Non-pigmented ciliary epithelial cell (primary cell): Measurements from ENCODE around the gene CMTM4.
"Not testable (repeated sequence)": the region's sequence is repeated elsewhere in the genome, so short reads cannot be mapped to it uniquely, and the experiment has no call there.

Experiments
- DNase-seq: peaks from one replicate; pipeline ENCODE4 v3.0.0-alpha.2; 2010; ENCODE audit warnings: low read depth

CMTM4 gene

GRCh38 chr16:66592814-66593213 is 103.7 kb downstream of the CMTM4 start:
- DNase-seq = no peak

DNA sequence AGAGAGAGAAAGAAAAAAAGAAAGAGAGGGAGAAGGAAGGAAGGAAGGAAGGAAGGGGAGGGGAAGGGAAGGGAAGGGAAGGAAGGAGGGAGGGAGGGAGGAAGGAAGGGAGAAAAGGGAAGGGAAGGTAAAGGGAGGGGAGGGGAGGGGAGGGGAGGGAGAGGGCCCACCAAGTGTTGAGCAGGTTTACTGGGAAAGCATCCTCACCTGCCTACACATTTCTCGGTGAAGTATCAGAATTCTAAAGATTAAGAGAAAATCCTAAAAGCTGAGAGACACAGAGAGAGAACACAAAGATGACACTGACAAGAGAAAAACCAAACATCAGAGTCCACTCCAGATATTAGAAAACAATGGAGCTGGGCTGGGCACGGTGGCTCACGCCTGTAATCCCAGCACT is 104.3 kb downstream of the CMTM4 start:
- DNase-seq = no peak

DNA sequence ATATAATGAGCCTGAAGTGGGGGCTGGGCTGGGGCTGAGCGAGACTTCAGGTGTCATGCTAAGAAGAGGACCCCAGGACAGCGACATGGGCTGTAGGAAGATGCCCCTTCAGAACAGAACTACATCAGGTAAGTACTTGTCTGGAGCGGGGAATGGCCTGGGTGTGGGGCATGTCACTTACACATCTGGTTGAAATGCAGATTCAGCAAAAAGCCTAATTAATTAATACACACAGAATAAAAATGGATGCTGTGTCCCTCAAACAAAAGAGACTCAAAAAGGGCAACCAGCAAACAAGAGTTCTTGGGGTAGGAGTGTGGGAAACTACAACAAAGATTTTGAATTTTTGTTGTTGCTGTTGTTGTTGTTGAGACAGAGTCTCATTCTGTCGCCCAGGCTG is 105.5 kb downstream of the CMTM4 start:
- DNase-seq = no peak

GRCh38 chr16:66590322-66590721 is 106.2 kb downstream of the CMTM4 start:
- DNase-seq = no peak

- DNase-seq = no peak
These were observed 107.4 kb downstream of the CMTM4 start for GRCh38 chr16:66588981-66589713.

- no peak for DNase-seq
These were observed 108.5 kb downstream of the CMTM4 start for GRCh38 chr16:66587881-66588600.

GRCh38 chr16:66585481-66586239 is 110.9 kb downstream of the CMTM4 start:
- DNase-seq = no peak

DNA sequence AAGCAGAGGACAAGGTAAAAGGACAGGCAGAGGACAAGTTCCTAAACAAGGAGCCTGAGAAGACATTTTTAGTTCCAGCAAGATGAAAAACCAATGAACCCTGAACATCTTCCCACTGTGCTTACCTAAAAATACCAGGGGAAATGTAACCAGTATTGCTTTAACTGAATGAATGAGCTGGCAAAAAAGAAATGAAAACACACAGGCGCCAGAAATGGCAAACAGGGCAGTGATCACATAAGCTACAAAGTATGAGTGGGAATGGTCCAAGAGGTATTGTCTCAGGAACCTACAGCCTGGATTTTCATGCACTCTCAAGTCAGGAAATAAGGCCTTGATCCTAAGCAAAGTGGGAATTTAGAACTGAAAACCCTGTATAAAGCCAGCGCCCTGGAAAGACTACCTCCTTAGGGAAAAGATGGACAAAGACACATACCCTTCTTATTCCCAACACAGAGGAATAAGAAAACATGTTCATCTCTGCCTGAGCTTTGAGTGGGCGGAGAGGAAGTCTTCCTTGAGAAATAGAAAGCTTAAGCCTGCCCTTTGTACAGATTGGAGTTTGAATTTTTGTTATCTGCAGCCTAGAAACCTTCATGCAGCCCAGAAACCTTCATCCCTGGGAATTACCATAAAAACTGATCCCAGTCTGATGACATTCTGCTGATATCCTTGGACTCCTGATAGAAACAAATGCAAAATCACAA is 115.1 kb downstream of the CMTM4 start:
- no peak for DNase-seq

- DNase-seq = no peak
These were observed 115.8 kb downstream of the CMTM4 start for GRCh38 chr16:66580605-66581209.

DNA sequence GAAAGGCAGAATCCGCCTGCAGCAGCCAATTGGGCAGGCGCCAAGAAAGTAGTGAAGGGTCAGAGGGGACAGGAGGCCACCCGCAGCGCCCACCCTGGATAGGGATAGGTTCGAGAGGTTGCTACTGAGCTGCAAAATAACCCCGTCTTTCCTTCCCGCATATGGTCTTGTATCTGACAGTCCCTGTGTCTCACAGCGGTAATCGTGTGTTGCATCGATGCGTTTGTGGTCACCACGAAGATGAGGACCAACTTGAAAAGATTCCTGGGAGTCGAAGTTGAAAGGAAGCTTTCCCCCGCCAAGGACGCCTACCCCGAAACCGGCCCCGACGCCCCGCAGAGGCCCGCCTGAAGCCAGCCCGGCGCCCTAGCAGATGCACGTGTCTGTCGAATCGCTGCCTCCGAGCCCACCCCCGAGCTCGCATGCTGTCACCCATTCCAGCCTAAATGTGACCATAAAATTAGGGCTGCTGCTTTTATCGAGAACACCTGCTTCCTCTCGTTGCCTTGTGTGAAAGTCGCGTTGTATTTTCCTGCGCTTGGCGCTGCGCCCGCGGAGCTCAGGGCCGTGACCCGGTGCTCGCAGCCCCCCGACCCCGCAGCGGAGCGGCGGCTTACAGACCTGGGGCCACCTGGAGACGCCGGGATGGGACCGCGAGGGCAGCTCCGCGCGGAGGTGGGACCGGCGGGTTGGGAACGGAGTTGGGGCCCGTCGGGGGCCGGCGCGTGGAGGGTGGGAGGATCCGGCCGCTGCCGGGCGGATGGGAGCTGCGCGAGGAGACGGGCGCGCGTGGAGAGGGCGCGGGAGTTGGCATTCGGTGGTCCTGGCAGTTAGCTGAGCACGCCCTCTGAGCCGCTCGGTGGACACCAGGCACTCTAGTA is 117.7 kb downstream of the CMTM4 start, which contains the start of gene CMTM2:
Gene CMTM2, plus strand, starts transcription at position 813 of the 881 bp plus-strand sequence. CDS start 145 bp downstream, outside the sequence.
- DNase-seq = no peak

GRCh38 chr16:66576296-66576695 is 120.2 kb downstream of the CMTM4 start:
- no peak for DNase-seq

- no peak for DNase-seq
These were observed 121.5 kb downstream of the CMTM4 start for GRCh38 chr16:66575060-66575459.

DNA sequence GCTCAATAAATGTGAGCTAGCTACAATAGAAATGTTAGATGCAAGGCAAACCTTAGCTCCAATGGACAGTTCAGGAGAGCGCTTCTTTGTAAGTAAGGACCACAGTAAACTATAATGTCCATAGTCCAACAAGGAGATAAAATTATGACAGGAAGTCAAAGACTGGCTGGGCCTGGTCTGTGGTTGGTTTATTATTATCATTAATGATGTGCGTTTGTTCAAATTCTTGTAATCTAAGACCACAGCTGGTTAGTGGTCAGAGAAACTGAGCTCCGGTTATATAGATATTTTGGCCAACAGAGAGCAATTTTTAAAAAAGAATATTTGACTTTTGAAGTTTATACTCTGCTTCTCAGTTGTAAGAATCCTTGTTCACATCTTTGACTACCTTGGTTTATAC is 122.0 kb downstream of the CMTM4 start:
- no peak for DNase-seq

DNA sequence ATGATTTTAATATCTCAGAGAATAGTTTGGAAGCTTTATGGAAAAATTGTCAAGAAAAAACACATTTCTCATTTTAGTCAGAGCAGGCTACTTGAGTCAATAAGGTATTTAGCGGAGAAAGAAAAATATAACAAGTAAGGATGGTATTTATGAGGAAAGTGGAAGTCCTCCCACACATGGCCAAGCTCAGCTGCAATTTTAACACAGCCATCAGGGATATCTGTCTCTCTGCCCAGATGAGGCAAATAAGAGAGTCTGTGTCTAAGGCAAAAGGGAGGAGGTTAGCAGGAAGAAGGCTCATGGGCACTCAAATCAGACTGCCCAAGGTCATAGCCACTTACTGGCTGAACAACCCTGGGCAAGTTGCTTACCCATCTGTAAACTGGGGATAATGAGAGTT is 122.5 kb downstream of the CMTM4 start:
- DNase-seq = no peak

DNA sequence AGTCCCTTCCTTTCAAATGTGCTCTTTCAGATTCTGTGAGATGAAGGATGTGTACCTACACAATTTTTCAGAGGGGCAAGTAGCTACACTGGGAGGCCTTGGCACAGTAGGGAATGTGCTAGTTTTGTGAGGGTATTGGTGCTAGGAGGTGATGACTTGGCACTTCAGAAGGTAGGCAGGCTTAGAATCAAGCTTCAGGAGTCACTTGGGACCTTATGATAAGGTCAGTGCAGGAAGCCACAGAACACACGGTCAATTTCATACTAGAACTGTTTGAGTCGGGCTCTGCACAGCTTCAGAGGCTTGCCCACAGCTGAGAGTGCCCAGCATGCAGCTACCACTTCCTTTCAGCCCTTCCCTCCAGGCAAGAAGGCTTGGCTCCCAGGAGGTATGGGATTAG is 124.2 kb downstream of the CMTM4 start:
- DNase-seq = no peak

GRCh38 chr16:66569827-66570405 is 126.6 kb downstream of the CMTM4 start:
- DNase-seq = no peak

GRCh38 chr16:66569131-66569530 is 127.4 kb downstream of the CMTM4 start:
- DNase-seq = no peak

DNA sequence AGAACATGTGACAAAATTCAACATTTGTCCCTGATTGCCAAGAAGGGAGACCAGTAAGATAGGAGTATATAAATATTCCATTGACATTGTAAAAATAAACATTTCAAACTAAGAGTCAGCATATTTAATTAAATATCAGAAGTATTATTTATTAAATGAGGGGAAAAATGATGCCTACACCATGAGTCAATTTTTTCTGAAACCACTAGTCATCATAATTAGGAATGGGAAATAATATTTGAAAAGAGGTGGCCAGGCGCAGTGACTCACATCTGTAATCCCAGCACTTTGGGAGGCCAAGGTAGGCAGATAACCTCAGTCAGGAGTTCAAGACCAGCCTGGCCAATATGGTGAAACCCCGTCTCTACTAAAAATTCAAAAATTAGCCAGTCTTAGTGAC is 128.2 kb downstream of the CMTM4 start:
- no peak for DNase-seq

DNA sequence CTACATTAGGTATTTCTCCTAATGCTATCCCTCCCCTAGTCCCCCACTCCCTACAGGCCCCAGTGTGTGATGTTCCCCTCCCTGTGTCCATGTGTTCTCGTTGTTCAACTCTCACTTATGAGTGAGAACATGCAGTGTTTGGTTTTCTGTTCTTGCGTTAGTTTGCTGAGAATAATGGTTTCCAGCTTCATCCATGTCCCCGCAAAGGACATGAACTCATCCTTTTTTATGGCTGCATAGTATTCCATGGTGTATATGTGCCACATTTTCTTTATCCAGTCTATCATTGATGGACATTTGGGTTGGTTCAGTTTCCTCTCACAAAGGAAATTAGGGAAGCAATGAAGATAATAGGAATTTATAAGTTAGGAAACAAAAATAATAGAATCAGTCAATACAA is 129.3 kb downstream of the CMTM4 start:
- DNase-seq = not testable (repeated sequence)
